Measurements from ENCODE around the gene MAP4K2.

DNA sequence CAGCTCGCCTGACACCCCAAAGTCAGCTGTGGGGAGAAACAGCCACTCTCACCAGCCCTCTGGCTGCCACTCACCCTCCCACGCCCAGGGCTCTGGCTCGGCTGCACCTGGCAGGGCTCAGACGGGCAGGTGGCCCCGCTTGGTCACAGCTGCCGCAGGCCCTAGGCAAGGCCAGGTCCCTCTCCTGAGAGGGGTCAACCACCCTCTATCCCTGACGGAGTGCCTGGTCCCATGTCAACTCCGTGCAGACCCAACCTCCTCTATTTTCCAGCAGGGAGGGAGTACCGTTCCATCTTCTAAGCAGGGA is 1.9 kb downstream of the MAP4K2 start:
- TF ChIP-seq, protein P1, sequence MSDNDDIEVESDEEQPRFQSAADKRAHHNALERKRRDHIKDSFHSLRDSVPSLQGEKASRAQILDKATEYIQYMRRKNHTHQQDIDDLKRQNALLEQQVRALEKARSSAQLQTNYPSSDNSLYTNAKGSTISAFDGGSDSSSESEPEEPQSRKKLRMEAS (IDR thresholded peaks at IDR 0.05), result no peak
- TF ChIP-seq, protein P2, sequence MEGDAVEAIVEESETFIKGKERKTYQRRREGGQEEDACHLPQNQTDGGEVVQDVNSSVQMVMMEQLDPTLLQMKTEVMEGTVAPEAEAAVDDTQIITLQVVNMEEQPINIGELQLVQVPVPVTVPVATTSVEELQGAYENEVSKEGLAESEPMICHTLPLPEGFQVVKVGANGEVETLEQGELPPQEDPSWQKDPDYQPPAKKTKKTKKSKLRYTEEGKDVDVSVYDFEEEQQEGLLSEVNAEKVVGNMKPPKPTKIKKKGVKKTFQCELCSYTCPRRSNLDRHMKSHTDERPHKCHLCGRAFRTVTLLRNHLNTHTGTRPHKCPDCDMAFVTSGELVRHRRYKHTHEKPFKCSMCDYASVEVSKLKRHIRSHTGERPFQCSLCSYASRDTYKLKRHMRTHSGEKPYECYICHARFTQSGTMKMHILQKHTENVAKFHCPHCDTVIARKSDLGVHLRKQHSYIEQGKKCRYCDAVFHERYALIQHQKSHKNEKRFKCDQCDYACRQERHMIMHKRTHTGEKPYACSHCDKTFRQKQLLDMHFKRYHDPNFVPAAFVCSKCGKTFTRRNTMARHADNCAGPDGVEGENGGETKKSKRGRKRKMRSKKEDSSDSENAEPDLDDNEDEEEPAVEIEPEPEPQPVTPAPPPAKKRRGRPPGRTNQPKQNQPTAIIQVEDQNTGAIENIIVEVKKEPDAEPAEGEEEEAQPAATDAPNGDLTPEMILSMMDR (IDR thresholded peaks at IDR 0.05; ENCODE audit: control extremely low read depth in 1 of 3, insufficient read depth in 1 of 3, low read depth in 1 of 3, low read length in 3 of 3), result no peak
- TF ChIP-seq SUZ12 (IDR thresholded peaks at IDR 0.05; ENCODE audit: low read length), result no peak
- TF ChIP-seq TAF1 (IDR thresholded peaks at IDR 0.05; ENCODE audit: low read depth, low read length), result no peak

Measured in H1 (cell line).